HepG2 (cell line): ENCODE measurements around the gene GGCT. TPM values are rescaled to one million over a fixed set of nuclear protein-coding genes. Genes with fewer than 3 reads are reported as not detected.
A peak's percentile ranks its signal among the peaks of the same experiment; 100 is the strongest.

ENCODE experiments used
- ATM ChIP-seq: fragments of 450-650 bp; IDR thresholded peaks from 2 replicates; pipeline ENCODE4 v1.7.1; 2017; ENCODE audit warnings: mild to moderate bottlenecking, borderline replicate concordance
- BATF2 ChIP-seq: sonication (generic); formaldehyde crosslinking; IDR thresholded peaks from 2 replicates; pipeline ENCODE4 v1.8.0; 2022; ENCODE audit warnings: mild to moderate bottlenecking, missing genetic modification reagents, moderate library complexity
- HMG20B ChIP-seq: conservative IDR thresholded peaks from 2 replicates; pipeline ENCODE4 v1.6.1; 2016; ENCODE audit warnings: missing genetic modification reagents, missing compliant biosample characterization
- NBN ChIP-seq: fragments of 450-650 bp; conservative IDR thresholded peaks from 2 replicates; pipeline ENCODE4 v1.6.1; 2017
- SOX6 ChIP-seq, 2 experiments: fragments of 450-650 bp in 1 of 2; sonication (generic) in 1 of 2; formaldehyde crosslinking in 1 of 2; IDR thresholded peaks; 2 replicates each; pipeline versions ENCODE4 v1.4.0 to v1.6.1; 2017 to 2020; ENCODE audit warnings: antibody characterized with exemption in 1 of 2, mild to moderate bottlenecking in 1 of 2, missing genetic modification reagents in 1 of 2
- SP2 ChIP-seq: sonication (generic); formaldehyde crosslinking; IDR thresholded peaks from 2 replicates; pipeline ENCODE4 v1.5.1; 2020; ENCODE audit warnings: mild to moderate bottlenecking, missing genetic modification reagents
- SYNCRIP ChIP-seq: fragments of 200-400 bp; formaldehyde crosslinking; IDR thresholded peaks from 2 replicates; pipeline ENCODE4 v1.6.1; 2018; ENCODE audit warnings: mild to moderate bottlenecking, low read depth, low read length; ENCODE audit not compliant: insufficient read depth
- ZBTB7A ChIP-seq: sonication (generic); formaldehyde crosslinking; IDR thresholded peaks from 2 replicates; pipeline ENCODE4 v1.8.0; 2022; ENCODE audit warnings: mild to moderate bottlenecking, missing genetic modification reagents
- ZFP36L1 ChIP-seq: sonication (generic); formaldehyde crosslinking; IDR thresholded peaks from 2 replicates; pipeline ENCODE4 v1.8.0; 2022; ENCODE audit warnings: mild to moderate bottlenecking, missing genetic modification reagents, moderate library complexity
- ZNF142 ChIP-seq: sonication (generic); formaldehyde crosslinking; IDR thresholded peaks from 2 replicates; pipeline ENCODE4 v1.4.0; 2020; ENCODE audit warnings: missing genetic modification reagents
- ZNF446 ChIP-seq: sonication (generic); formaldehyde crosslinking; IDR thresholded peaks from 2 replicates; pipeline ENCODE4 v1.5.0; 2020; ENCODE audit warnings: mild to moderate bottlenecking, missing genetic modification reagents
- ZNF468 ChIP-seq: sonication (generic); formaldehyde crosslinking; IDR thresholded peaks from 2 replicates; pipeline ENCODE4 v1.8.0; 2022; ENCODE audit warnings: mild to moderate bottlenecking, moderate library complexity, missing genetic modification reagents
- ZNF547 ChIP-seq: sonication (generic); formaldehyde crosslinking; IDR thresholded peaks from 2 replicates; pipeline ENCODE4 v1.5.1; 2020; ENCODE audit warnings: mild to moderate bottlenecking, missing genetic modification reagents
- ZNF577 ChIP-seq: sonication (generic); formaldehyde crosslinking; IDR thresholded peaks from 2 replicates; pipeline ENCODE4 v1.4.0; 2020; ENCODE audit warnings: mild to moderate bottlenecking, low read depth, missing genetic modification reagents, borderline replicate concordance
- ZNF598 ChIP-seq: sonication (generic); formaldehyde crosslinking; IDR thresholded peaks from 2 replicates; pipeline ENCODE4 v1.5.1; 2020; ENCODE audit warnings: mild to moderate bottlenecking, missing genetic modification reagents, borderline replicate concordance
- ZNF703 ChIP-seq: sonication (generic); formaldehyde crosslinking; IDR thresholded peaks from 2 replicates; pipeline ENCODE4 v1.5.1; 2020; ENCODE audit warnings: missing genetic modification reagents, mild to moderate bottlenecking, moderate library complexity, borderline replicate concordance
- ZNF816 ChIP-seq: sonication (generic); formaldehyde crosslinking; IDR thresholded peaks from 2 replicates; pipeline ENCODE4 v1.8.0; 2022; ENCODE audit warnings: missing genetic modification reagents, mild to moderate bottlenecking, borderline replicate concordance
- polyA plus RNA-seq, 8 experiments: library from polyadenylated mRNA; depleted of rRNA in 3 of 8; stranded (reverse) in 7 of 8; unstranded in 1 of 8; fragments of >200 nt; fragmentation: Illumina TruSeq in 4 of 8; extraction: Trizol in 4 of 8; gene quantifications; 2 replicates each; pipeline versions ENCODE4 v1.2.1 to v1.2.3, GENCODE V29; 2011 to 2016; ENCODE audit warnings: low read depth in 4 of 8, missing spikeins in 1 of 8, mixed read lengths in 1 of 8; ENCODE audit not compliant: insufficient read depth in 1 of 8
- total RNA-seq, 5 experiments: library from RNA; depleted of rRNA; stranded (reverse); fragments of >200 nt; fragmentation: Illumina TruSeq; extraction: Trizol; gene quantifications; 2 replicates each; pipeline ENCODE4 v1.2.3, GENCODE V29; 2016; ENCODE audit warnings: low read depth in 1 of 5
- TF ChIP-seq, protein P1 (sequence below): sonication (generic); formaldehyde crosslinking; IDR thresholded peaks from 2 replicates; pipeline ENCODE4 v1.9.0; 2021; ENCODE audit warnings: missing genetic modification reagents, mild to moderate bottlenecking, borderline replicate concordance
- TF ChIP-seq, protein P2 (sequence below): sonication (generic); formaldehyde crosslinking; IDR thresholded peaks from 2 replicates; pipeline ENCODE4 v1.5.1; 2020; ENCODE audit warnings: missing genetic modification reagents, mild to moderate bottlenecking, borderline replicate concordance

GGCT gene
- total and polyA plus RNA-seq, 2 of the 13 experiments (the other 11 are each of a cell fraction or from before 2014, with no cell fraction given) = 19.5 to 78.3 TPM

- no peak for TF ChIP-seq SYNCRIP
- no peak for TF ChIP-seq ZBTB7A (CRISPR knock-in tag)
- TF ChIP-seq ZNF598 (CRISPR knock-in tag) = peak; percentile 81; the same call in 1 of the 2 replicates
- TF ChIP-seq ZNF703 (CRISPR knock-in tag) = no peak
- TF ChIP-seq ZNF577 (CRISPR knock-in tag) = no peak
- TF ChIP-seq ZNF142 (CRISPR knock-in tag) = peak; percentile 81
- no peak for TF ChIP-seq ZNF446 (CRISPR knock-in tag)
- no peak for TF ChIP-seq BATF2 (CRISPR knock-in tag)
- TF ChIP-seq, protein P1, sequence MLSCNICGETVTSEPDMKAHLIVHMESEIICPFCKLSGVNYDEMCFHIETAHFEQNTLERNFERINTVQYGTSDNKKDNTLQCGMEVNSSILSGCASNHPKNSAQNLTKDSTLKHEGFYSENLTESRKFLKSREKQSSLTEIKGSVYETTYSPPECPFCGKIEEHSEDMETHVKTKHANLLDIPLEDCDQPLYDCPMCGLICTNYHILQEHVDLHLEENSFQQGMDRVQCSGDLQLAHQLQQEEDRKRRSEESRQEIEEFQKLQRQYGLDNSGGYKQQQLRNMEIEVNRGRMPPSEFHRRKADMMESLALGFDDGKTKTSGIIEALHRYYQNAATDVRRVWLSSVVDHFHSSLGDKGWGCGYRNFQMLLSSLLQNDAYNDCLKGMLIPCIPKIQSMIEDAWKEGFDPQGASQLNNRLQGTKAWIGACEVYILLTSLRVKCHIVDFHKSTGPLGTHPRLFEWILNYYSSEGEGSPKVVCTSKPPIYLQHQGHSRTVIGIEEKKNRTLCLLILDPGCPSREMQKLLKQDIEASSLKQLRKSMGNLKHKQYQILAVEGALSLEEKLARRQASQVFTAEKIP (CRISPR knock-in tag) = no peak
- no peak for TF ChIP-seq ATM
- no peak for TF ChIP-seq HMG20B (CRISPR knock-in tag)
- peak; percentile 81 for TF ChIP-seq ZNF547 (CRISPR knock-in tag)
- TF ChIP-seq SOX6 (IDR thresholded peaks at IDR 0.05) = no peak
- 0 out of 2 replicates have a peak, but pooled peaks have one; percentile 6 for TF ChIP-seq SOX6 (CRISPR knock-in tag; IDR thresholded peaks at IDR 0.05)
- no peak for TF ChIP-seq ZFP36L1 (CRISPR knock-in tag)
- TF ChIP-seq ZNF816 (CRISPR knock-in tag) = no peak
- no peak for TF ChIP-seq SP2 (CRISPR knock-in tag)
- no peak for TF ChIP-seq NBN
- TF ChIP-seq ZNF468 (CRISPR knock-in tag) = no peak
- TF ChIP-seq, protein P2, sequence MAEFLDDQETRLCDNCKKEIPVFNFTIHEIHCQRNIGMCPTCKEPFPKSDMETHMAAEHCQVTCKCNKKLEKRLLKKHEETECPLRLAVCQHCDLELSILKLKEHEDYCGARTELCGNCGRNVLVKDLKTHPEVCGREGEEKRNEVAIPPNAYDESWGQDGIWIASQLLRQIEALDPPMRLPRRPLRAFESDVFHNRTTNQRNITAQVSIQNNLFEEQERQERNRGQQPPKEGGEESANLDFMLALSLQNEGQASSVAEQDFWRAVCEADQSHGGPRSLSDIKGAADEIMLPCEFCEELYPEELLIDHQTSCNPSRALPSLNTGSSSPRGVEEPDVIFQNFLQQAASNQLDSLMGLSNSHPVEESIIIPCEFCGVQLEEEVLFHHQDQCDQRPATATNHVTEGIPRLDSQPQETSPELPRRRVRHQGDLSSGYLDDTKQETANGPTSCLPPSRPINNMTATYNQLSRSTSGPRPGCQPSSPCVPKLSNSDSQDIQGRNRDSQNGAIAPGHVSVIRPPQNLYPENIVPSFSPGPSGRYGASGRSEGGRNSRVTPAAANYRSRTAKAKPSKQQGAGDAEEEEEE (CRISPR knock-in tag) = no peak
These were observed 26.1 kb downstream of the GGCT start, which contains the start of gene NOD1 (continued) for GRCh38 chr7:30478349-30479201.
